HepG2 (cell line): Measurements from ENCODE around the gene MICB. TPM values are rescaled to one million over a fixed set of nuclear protein-coding genes. Genes with fewer than 3 reads are reported as not detected.

Experiments
- AKAP8 ChIP-seq: sonication (generic); formaldehyde crosslinking; IDR thresholded peaks from 2 replicates; pipeline ENCODE4 v1.5.1; 2020; ENCODE audit warnings: mild to moderate bottlenecking, missing genetic modification reagents
- ATF6 ChIP-seq: sonication (generic); formaldehyde crosslinking; conservative IDR thresholded peaks from 2 replicates; pipeline ENCODE4 v1.4.0; 2020; ENCODE audit warnings: missing genetic modification reagents
- EEA1 ChIP-seq: sonication (generic); formaldehyde crosslinking; IDR thresholded peaks from 2 replicates; pipeline ENCODE4 v1.5.1; 2020; ENCODE audit warnings: mild to moderate bottlenecking, missing genetic modification reagents, borderline replicate concordance
- FOXA3 ChIP-seq: IDR thresholded peaks from 2 replicates; pipeline ENCODE4 v1.6.1; 2016; ENCODE audit warnings: missing genetic modification reagents, missing compliant biosample characterization
- HDAC1 ChIP-seq: sonication (generic); formaldehyde crosslinking; IDR thresholded peaks from 2 replicates; pipeline ENCODE4 v1.5.1; 2020; ENCODE audit warnings: mild to moderate bottlenecking, missing genetic modification reagents
- HMG20B ChIP-seq: conservative IDR thresholded peaks from 2 replicates; pipeline ENCODE4 v1.6.1; 2016; ENCODE audit warnings: missing genetic modification reagents, missing compliant biosample characterization
- HNRNPUL1 ChIP-seq: fragments of 200-400 bp; formaldehyde crosslinking; IDR thresholded peaks from 2 replicates; pipeline ENCODE4 v1.6.1; 2017; ENCODE audit warnings: low read depth, mild to moderate bottlenecking, low read length, moderate library complexity
- HOXA5 ChIP-seq: sonication (generic); formaldehyde crosslinking; IDR thresholded peaks from 2 replicates; pipeline ENCODE4 v1.4.0; 2020; ENCODE audit warnings: missing genetic modification reagents
- IRF9 ChIP-seq: sonication (generic); formaldehyde crosslinking; IDR thresholded peaks from 2 replicates; pipeline ENCODE4 v1.8.0; 2022; ENCODE audit warnings: missing genetic modification reagents, mild to moderate bottlenecking, borderline replicate concordance
- JUN ChIP-seq: sonication (generic); formaldehyde crosslinking; IDR thresholded peaks from 2 replicates; pipeline ENCODE4 v1.4.0; 2020; ENCODE audit warnings: mild to moderate bottlenecking, missing genetic modification reagents
- NR2C2 ChIP-seq: sonication (generic); formaldehyde crosslinking; IDR thresholded peaks from 2 replicates; pipeline ENCODE4 v1.4.0; 2020; ENCODE audit warnings: missing genetic modification reagents, mild to moderate bottlenecking, moderate library complexity, borderline replicate concordance
- TFDP2 ChIP-seq: sonication (generic); formaldehyde crosslinking; IDR thresholded peaks from 2 replicates; pipeline ENCODE4 v1.4.0; 2020; ENCODE audit warnings: missing genetic modification reagents
- TOE1 ChIP-seq: sonication (generic); formaldehyde crosslinking; IDR thresholded peaks from 2 replicates; pipeline ENCODE4 v1.4.0; 2020; ENCODE audit warnings: mild to moderate bottlenecking, missing genetic modification reagents
- XBP1 ChIP-seq: sonication (generic); formaldehyde crosslinking; IDR thresholded peaks from 2 replicates; pipeline ENCODE4 v1.5.0; 2020; ENCODE audit warnings: missing genetic modification reagents
- ZFYVE20 ChIP-seq: sonication (generic); formaldehyde crosslinking; IDR thresholded peaks from 2 replicates; pipeline ENCODE4 v1.8.0; 2023; ENCODE audit warnings: low read depth, mild to moderate bottlenecking, moderate library complexity, missing genetic modification reagents, borderline replicate concordance
- ZKSCAN8 ChIP-seq: IDR thresholded peaks from 2 replicates; pipeline ENCODE4 v1.6.1; 2016; ENCODE audit warnings: borderline replicate concordance, missing genetic modification reagents, missing compliant biosample characterization
- ZNF274 ChIP-seq: sonication (generic); formaldehyde crosslinking; IDR thresholded peaks from 2 replicates; pipeline ENCODE4 v1.5.1; 2020; ENCODE audit warnings: mild to moderate bottlenecking, missing genetic modification reagents
- ZNF296 ChIP-seq: sonication (generic); formaldehyde crosslinking; conservative IDR thresholded peaks from 2 replicates; pipeline ENCODE4 v1.5.0; 2020; ENCODE audit warnings: mild to moderate bottlenecking, missing genetic modification reagents
- ZNF512B ChIP-seq: sonication (generic); formaldehyde crosslinking; IDR thresholded peaks from 2 replicates; pipeline ENCODE4 v1.5.1; 2020; ENCODE audit warnings: missing genetic modification reagents, mild to moderate bottlenecking, borderline replicate concordance
- ZNF709 ChIP-seq: sonication (generic); formaldehyde crosslinking; IDR thresholded peaks from 2 replicates; pipeline ENCODE4 v1.5.0; 2020; ENCODE audit warnings: mild to moderate bottlenecking, missing genetic modification reagents
- ZNF776 ChIP-seq: sonication (generic); formaldehyde crosslinking; IDR thresholded peaks from 2 replicates; pipeline ENCODE4 v1.4.0; 2020; ENCODE audit warnings: mild to moderate bottlenecking, missing genetic modification reagents
- ZSCAN22 ChIP-seq: sonication (generic); formaldehyde crosslinking; IDR thresholded peaks from 2 replicates; pipeline ENCODE4 v1.4.0; 2020; ENCODE audit warnings: mild to moderate bottlenecking, missing genetic modification reagents
- polyA plus RNA-seq, 8 experiments: library from polyadenylated mRNA; depleted of rRNA in 3 of 8; stranded (reverse) in 7 of 8; unstranded in 1 of 8; fragments of >200 nt; fragmentation: Illumina TruSeq in 4 of 8; extraction: Trizol in 4 of 8; gene quantifications; 2 replicates each; pipeline versions ENCODE4 v1.2.1 to v1.2.3, GENCODE V29; 2011 to 2016; ENCODE audit warnings: low read depth in 4 of 8, missing spikeins in 1 of 8, mixed read lengths in 1 of 8; ENCODE audit not compliant: insufficient read depth in 1 of 8
- total RNA-seq, 5 experiments: library from RNA; depleted of rRNA; stranded (reverse); fragments of >200 nt; fragmentation: Illumina TruSeq; extraction: Trizol; gene quantifications; 2 replicates each; pipeline ENCODE4 v1.2.3, GENCODE V29; 2016; ENCODE audit warnings: low read depth in 1 of 5

MICB gene
- total and polyA plus RNA-seq, 2 of the 13 experiments (the other 11 are each of a cell fraction or from before 2014, with no cell fraction given) = 12.5 to 12.8 TPM

- TF ChIP-seq EEA1 = 0 out of 2 replicates have a peak, but pooled peaks have one; percentile 63
- peak; percentile 84 for TF ChIP-seq TFDP2
- TF ChIP-seq ZNF296 (CRISPR knock-in tag) = no peak
- no peak for TF ChIP-seq HMG20B
- TF ChIP-seq JUN (CRISPR knock-in tag) = no peak
- peak; percentile 37 for TF ChIP-seq ZNF709
- TF ChIP-seq XBP1 (CRISPR knock-in tag) = no peak
- no peak for TF ChIP-seq ZNF512B
- TF ChIP-seq IRF9 (CRISPR knock-in tag) = no peak
- TF ChIP-seq HOXA5 (CRISPR knock-in tag) = peak; percentile 20; the same call in 1 of the 2 replicates
- TF ChIP-seq HDAC1 (CRISPR knock-in tag) = peak; percentile 65
- peak; percentile 68; the same call in 1 of the 2 replicates for TF ChIP-seq ZNF274 (CRISPR knock-in tag)
- TF ChIP-seq HNRNPUL1 = no peak
- no peak for TF ChIP-seq TOE1 (CRISPR knock-in tag)
- no peak for TF ChIP-seq AKAP8
- 0 out of 2 replicates have a peak, but pooled peaks have one; percentile 4 for TF ChIP-seq FOXA3
- TF ChIP-seq ZFYVE20 (CRISPR knock-in tag) = no peak
- no peak for TF ChIP-seq NR2C2 (CRISPR knock-in tag)
- no peak for TF ChIP-seq ATF6 (CRISPR knock-in tag)
- 0 out of 2 replicates have a peak, but pooled peaks have one; percentile 19 for TF ChIP-seq ZKSCAN8 (CRISPR knock-in tag)
- no peak for TF ChIP-seq ZSCAN22 (CRISPR knock-in tag)
- no peak; the same call in 1 of the 2 replicates for TF ChIP-seq ZNF776 (CRISPR knock-in tag)
Measured at GRCh38 chr6:31497531-31498476, at the start of gene MICB (continued).
